AG08395 (cell line): ENCODE data around the gene ATF5.
A peak's percentile ranks its signal among the peaks of the same experiment; 100 is the strongest.

Experiments used
- DNase-seq: peaks from one replicate; pipeline ENCODE4 v3.0.0; 2012; ENCODE audit warnings: mixed read lengths, low spot score

Gene ATF5, protein sequence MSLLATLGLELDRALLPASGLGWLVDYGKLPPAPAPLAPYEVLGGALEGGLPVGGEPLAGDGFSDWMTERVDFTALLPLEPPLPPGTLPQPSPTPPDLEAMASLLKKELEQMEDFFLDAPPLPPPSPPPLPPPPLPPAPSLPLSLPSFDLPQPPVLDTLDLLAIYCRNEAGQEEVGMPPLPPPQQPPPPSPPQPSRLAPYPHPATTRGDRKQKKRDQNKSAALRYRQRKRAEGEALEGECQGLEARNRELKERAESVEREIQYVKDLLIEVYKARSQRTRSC

DNA sequence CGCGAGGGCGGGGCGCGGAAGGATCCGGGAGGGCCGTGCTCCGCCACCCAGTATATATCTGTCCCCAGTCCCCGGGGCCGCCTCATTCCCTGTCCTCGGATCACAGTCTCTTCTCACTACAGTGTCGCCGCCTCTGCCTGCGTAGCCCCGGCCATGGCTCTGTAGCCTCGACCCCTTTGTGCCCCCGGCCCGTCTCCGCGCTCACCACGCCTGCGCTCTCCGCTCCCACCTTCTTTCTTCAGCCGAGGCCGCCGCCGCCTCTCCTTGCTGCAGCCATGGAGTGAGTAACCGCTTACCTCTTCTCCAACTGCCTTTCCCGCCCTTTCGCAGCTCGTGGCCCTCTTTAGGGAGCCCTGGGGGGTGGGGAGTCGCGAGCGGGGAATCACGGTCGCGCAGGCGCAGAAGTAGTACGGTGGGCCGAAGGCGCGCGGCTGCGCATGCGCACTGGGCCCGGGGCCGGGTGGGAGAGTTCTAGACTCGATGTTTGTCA is at the start of gene ATF5, which contains the start of gene NUP62:
TSS of gene ATF5 (plus strand) at position 85 of the 490 bp plus-strand sequence. CDS start 1,646 bp downstream, outside the sequence.
TSS of gene NUP62 (minus strand) at position 384 of the 490 bp plus-strand sequence. CDS start 19,697 bp downstream, outside the sequence.
- DNase-seq = peak; percentile 100

DNA sequence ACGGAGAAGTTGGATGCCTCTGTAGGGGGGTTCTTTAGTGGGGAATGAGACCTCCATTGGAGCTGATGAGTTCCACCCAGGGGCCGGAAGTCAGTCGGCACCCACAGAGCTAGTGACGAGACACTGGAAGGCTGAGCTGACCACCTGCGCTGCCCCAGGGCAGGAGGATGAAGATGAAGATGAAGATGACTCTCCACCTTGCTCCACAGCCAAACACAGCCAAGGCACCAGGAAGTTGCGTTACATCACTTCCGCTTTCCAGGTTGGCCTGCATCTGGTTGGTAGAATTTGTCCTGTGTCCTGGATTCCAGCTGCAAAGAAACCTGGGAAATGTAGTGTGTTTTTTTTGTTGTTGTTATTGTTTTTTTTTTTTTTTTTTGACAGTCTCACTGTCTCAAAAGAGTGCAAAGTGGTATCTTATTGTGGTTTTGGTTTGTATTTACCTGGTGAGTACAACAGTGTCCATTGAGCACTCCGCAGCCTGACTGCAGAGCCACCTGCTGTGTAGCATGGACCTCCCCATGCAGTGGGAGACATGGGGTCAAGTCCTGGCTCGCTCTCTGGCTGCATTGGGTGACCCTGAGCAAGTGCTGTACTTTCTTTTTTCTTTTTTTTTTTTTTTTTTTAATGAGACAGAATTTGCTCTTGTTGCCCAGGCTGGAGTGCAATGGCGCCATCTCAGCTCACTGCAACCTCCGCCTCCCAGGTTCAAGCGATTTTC is 49.6 kb upstream of the ATF5 start:
- DNase-seq = no peak

DNA sequence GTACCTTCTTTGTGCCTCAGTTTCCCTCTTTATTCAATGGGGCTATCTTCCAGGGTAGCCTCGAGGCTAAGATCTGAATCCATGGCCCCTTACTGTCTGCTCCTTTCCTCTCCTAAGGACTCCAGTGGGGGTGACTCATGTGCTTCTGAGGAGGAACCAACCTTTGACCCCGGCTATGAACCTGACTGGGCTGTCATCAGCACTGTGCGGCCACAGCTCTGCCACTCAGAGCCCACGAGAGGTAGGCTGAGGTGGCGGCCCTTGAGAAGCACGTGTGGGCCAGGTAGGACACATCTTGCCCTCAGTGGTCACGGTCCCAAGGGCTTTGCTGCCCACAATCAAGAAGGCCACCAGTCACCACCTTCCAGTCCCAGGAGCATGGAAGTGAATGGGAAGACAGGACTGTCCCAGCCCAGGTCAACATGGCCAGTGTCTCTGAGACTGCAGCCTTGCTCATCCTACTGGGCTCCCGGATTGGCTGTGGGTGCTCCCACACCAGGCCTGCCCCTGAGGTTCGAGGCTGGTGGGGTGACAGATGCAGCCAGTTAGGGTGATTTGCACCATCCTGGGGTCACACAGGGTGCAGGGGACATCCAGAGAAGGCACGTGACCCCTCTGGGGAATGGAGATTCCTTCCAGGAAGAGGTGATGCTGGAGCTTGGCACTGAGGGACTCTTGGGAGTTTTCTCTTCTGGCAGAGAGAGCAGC is 48.7 kb upstream of the ATF5 start:
- DNase-seq = no peak

DNA sequence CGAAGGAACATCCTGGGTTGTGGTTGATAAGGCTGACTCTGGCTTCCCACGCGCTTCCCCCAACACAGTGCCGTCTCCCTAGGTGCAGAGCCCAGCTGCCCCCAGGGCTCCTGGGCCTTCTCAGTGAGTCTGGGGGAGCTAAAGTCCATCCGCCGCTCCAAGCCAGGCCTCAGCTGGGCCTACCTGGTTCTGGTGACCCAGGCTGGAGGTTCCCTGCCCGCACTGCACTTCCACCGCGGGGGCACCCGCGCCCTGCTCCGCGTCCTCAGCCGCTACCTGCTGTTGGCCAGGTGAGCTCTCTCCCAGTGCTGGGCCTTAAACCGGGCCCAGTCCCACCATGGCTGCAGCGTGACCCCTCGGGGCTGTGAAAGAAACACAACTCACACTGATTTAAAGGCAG is 47.8 kb upstream of the ATF5 start:
- DNase-seq = no peak

DNA sequence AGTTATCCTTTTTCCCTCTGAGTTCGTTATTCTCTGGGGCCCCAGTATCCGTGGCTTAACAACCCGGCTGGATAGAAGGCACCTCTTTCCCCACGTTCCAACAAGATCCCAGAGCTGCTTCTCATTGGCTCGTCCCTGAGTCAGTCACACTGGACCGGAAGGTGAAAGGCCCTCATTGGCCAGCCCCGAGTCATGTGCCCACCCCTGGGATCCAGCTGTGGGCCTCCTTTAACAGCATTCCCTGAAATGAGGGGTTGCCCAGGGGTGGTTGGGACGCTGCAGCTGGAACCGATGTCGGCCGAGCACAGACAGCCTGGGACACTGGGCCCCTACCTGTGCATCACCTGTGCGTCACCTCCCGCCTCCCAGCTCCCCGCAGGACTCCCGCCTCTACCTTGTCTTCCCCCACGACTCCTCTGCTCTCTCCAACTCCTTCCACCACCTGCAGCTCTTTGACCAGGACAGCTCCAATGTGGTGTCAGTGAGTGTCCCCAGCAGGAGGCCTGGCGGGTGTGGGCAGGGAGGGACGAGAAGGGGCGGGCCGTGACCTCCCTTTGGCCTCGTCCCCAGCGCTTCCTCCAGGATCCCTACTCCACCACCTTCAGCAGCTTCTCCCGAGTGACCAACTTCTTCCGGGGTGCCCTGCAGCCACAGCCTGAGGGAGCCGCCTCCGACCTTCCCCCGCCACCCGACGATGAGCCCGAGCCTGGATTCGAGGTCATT is 47.2 kb upstream of the ATF5 start:
- DNase-seq = no peak

DNA sequence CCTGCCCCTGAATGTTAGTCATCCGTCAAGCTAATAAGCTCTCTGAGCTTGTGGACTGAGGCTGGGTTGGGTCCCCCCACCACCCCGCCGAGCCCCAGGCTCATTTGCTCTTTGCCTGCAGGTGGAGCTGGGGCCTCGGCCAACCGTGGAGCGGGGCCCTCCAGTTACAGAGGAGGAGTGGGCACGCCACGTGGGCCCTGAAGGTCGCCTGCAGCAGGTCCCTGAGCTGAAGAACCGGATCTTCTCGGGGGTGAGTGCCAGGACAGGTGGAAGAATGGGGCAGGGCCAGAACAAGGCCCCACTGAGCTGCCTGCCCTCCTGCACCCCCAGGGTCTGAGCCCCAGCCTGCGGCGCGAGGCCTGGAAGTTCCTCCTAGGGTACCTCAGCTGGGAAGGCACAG is 46.4 kb upstream of the ATF5 start:
- DNase-seq = no peak

DNA sequence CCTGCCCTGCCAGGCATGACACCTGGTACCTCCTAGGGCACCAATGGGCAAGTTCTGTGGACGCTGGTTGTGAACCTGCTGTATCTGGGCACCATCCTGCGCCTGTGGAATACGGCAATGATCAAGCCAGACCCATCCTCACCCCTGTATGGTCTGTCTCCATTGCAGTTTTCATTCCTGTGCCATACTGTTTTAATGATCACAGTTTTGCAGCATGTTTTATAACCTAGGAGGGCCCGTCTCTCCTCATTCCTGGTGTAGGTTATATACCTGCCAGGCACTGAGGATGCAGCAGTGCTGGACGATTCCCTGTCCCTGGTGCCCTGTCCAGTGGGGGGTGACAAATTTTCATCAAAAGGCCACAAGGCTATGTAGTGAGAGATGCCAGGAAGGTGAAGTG is 45.9 kb upstream of the ATF5 start:
- DNase-seq = no peak

DNA sequence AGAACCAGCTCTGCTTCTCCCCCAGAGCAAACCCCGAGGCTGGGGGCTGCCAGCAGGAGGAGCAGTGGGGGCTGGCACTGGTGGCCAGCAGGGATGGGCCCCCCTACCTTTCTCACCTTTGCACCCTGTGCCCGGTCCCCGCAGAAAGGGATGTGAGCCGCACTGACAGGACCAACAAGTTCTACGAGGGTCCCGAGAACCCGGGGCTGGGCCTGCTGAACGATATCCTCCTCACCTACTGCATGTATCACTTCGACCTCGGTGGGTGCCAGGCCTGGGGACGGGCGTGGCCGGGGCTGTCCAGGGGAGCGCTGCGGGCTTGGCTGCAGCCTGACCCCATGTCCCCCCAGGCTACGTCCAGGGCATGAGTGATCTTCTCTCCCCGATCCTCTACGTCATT is 44.9 kb upstream of the ATF5 start:
- DNase-seq = no peak

DNA sequence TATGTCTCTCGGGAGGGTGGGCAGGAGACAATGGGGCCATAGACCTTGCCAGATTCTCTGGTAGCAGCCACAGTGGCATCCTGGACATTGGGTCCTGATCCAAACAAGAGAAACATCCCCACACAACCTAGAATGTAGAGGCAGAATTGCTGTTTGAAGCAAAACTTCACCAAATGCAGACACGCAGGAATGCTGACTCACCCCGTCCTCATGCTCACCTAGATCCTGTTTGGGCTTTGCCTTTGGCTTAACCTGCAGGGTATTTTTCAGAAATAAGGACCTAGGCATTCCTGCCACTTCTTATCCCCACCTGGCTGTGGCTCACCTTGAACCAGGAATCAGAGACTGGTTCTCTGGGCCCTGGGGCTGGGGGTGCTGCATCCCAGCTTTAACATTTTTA is 44.2 kb upstream of the ATF5 start:
- no peak for DNase-seq

DNA sequence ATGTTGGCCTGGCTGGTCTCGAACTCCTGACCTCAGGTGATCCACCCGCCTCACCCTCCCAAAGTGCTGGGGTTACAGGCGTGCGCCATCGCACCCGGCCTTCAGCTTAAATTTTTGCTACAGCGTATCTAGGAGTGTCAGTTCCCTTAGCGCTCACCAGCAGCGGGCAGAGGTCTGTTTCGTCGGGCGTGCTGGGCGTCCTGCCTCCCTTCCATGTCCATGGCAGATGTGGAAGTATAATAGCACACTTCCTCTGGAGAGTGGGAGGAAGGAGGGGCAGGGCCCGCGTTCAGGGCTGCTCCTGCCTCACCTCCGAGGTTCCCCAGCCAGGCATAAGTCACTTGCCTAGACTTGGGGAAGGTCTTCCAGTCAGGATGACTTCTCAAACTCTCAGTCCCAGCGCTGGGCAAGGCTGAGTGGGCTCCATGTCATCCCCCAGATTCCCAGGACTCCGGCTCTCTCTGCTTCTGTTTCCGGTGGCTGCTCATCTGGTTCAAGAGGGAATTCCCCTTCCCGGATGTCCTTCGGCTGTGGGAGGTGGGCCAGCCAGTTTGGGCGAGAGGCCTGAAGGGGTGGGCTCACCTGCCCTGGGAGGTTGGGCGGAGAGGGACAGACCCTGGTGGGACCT is 41.9 kb upstream of the ATF5 start:
- DNase-seq = no peak

DNA sequence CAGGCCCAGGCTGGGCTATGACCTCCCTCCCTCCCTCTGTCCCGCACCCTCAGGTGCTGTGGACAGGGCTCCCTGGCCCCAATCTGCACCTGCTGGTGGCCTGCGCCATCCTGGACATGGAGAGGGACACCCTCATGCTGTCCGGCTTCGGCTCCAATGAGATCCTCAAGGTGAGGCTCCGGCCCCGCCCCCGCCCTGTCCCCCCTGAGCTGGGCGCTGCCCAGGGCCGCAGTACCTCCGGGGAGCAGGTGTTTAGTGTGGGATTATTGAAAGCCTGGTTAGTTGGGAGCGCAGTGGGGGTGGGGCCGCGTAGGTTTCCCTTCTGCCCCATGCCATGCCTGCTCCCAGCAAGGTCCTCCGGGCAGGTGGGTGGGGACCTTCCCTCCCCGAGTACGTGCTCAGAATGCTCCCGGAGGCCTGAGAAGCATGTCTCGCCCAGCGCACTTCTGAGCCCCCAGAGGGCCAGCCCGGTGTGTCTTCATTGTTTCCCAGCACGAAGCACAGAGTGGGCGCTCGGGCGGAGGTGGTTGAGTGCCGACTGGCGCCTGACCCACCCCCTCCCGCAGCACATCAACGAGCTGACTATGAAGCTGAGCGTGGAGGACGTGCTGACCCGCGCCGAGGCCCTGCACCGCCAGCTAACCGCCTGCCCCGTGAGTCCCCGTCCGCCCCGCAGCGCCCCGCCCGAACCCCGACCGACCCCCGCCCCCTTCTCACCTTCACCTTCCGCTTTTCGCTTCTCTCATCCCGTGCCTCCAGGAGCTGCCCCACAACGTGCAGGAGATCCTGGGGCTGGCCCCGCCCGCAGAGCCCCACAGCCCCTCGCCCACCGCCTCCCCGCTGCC is 41.1 kb upstream of the ATF5 start:
- no peak for DNase-seq

DNA sequence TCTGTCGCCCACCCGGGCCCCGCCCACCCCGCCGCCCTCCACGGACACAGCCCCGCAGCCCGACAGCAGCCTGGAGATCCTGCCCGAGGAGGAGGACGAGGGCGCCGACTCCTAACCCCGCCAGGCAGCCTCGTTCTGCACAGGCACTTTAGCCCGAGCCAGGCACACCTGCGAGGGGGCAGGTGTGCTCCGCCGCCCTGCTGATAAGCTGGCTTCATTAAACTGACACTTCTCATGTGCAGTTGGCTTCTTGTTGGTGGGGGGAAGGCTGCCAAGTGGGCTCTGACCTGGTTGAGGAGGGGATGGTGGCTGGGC is 40.5 kb upstream of the ATF5 start:
- DNase-seq = no peak

DNA sequence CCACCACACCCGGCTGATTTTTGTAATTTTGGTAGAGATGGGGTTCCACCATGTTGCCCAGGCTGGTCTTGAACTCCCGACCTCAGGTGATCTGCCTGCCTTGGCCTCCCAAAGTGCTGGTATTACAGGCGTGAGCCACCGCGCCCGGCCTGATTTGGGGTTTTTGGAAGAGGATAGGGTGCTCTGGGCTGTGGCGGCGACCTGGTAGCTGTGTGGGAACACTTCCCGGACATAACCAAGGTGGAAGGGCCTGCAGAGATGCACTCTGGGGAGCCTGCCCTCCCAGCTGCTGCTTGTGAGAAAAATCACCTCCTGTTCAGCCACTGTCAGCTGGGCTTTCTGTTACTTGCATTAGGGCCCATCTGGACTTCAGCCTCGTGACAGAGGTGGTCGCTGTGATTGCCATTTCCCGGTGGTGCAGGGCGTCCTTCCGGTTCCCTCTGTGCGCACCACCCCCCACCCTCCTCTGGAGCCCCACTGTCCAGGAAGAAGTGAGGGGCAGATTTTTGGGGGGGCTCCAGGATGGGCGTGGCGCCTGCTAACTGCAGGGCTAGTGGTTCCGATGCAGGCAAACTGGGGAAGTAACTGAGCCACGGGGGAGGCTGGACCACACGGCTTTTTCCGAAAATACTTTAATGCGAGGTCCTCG is 39.8 kb upstream of the ATF5 start:
- no peak for DNase-seq

DNA sequence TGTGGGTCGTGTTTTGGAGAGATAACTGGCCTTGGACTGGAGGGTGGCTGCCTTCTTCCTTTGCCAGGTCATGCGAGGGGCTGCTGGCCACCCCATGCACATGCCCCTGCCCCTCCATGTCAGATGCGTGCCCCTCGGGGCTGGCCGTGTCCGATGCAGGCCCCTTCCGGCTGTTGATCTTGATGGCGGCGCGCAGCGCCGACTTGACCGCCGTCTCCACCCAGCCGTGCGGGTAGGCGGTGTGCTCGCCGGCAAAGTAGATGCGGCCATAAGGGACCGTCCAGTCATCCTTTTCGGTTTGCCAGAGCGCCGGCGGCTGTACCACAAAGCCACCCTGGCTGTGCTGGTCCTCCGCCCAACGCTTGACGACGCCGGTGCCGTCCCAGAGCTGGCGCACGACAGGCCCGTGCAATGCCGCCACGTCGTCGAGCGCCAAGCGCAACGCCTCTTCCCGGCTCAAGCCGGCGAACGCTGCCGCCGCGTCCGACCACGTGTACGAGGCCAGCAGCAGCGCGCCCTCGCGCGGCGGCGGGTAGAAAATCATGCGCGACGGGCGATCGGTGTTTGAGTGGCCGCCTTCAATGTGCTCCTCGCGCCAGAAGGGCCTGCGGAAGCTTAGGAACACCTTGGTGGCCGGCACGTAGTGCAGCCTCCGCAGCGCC is 39.2 kb upstream of the ATF5 start:
- DNase-seq = peak; percentile 50

DNA sequence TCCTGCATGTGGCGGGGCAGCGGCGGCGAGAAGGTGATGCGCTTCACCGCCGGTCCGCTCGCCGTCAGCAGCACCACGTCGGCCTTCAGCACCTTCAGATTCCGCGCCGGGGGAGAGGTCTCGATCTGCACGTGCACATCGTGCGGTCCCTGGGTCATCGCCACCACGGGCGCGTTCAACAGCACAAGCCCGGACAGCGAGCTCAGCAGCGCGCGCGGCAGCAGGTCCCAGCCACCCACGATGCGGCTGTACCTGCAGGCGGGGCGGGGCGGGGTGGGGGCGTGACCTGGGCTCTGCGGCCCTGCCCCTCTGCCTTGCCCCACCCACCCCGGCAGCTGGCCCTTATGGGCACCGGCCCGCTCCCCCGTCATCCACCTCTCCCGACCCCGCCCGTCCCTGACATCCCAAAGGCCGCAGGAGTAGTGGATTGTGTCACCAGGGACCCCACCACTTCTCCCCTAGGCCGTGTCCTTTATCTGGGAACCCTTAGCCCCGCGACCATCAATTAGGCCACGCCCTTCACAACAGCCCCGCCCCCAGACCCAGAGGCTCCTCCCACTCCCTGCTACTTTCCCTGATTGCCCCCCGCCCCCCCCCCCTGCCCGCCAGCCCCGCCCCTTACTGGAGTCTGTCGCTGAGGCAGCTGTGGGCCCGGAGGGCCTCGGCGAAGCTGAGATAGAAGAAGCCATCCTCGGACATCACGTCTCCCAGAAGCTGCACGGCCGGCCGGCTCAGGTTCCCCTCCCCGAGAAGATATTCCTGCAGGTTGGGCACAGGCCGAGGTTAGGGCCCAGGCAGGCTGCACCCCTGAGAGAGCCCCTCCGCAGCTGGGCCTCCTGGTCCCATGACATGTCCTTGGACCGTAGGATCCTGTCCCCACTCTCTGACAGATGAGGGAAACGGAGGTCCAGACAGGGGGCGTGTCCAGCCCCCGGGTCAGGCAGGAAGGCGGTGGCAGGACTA is 38.4 kb upstream of the ATF5 start:
- no peak for DNase-seq

DNA sequence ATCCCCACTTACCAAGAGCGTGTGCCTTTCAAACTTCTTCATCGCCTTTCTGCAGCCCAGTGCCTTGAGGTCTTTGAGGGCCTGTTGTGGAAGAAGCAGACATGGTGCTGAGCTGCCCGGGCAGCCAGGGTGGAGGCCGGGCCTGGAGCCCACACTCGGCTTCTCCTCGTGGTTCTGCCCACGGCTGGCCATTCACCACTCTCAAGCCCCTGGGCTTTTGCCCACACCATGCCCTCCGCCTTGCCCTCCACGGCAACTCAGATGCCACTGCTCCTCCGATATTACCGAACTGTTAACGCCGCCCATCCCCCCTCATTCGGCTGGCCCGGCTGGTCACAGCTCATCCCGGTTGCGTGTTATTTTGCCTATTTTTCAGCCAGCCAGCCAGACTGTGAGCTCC is 37.6 kb upstream of the ATF5 start:
- DNase-seq = no peak

DNA sequence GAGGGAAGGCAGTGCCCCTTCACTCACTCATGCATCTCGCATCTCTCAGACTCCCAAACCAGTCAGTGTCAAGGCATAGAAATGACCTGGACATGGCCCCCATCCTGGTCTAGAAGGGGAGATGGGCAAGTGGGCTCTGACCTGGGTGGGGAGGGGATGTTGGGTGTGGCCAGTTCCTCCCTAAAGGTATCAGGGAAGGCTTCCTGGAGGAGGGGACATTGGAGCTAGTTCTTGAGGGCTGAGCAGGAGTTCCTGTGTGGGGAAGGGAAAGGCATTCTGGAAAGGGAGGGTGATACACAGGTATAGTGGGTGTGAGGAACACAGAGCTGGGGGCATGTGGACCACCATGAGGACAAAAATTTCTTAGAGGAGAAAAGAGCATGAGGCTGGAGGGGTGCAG is 36.3 kb upstream of the ATF5 start:
- no peak for DNase-seq

DNA sequence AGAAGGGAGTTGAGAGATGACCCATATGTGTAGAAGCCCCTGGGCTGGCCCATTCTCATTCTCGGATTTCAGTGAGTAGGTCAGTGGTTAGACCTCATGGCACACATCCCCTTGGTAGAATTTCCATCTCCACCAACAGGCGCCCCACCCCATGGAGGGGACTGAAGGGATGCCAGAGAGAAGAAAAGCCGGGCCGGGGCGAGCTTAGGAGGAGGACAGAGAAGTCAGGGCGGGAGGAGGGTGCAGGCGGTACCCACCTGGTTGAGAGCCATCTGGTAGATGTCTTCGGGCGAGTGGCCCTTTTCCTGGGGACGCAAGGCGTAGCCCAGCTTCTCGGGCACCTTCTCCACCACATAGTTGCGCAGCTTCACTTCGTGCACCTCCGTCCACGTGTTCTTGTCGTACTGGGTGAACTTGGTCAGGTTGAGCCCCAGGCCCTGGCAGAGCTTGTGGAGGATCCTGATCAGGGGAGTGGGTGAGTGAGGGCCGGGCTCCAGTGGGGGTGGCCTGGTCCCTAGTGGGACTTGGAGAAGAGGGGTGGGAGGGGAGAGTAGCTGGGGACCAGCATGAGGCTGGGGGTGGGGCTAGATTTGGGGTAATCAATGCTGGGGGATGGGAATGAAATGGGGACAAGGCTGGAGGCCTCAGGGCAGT is 34.9 kb upstream of the ATF5 start:
- no peak for DNase-seq
